Activated B cell treated with CpG ODN at 0.5 μM for 24 hours (primary cell): Measurements from ENCODE around the gene MTG1. TPM values are rescaled to one million over a fixed set of nuclear protein-coding genes. Genes with fewer than 3 reads are reported as not detected.

Experiments
- ATAC-seq: fragments of 200-7000 bp; cut with Tn5 transposase; one replicate; pipeline ENCODE4 v1.10.0; 2021; ENCODE audit warnings: low read depth, mild to moderate bottlenecking, moderate library complexity
- CTCF ChIA-PET: fragments of 350-600 bp; sonication (Branson Sonifier 250); formaldehyde crosslinking; loops from one replicate; lab custom pipeline; 2021; ENCODE audit warnings: antibody characterized with exemption; lab: Charles Lee
- POLR2A ChIA-PET: fragments of 350-600 bp; sonication (Branson Sonifier 250); formaldehyde crosslinking; loops from one replicate; lab custom pipeline; 2021; ENCODE audit warnings: antibody characterized with exemption; lab: Charles Lee
- DNase-seq: peaks from one replicate; pipeline ENCODE4 v3.0.0; 2022
- H3K27ac Mint-ChIP-seq: one replicate; pipeline ENCODE4 v1.8.0; 2020; ENCODE audit warnings: mixed read lengths
- H3K27me3 Mint-ChIP-seq: one replicate; pipeline ENCODE4 v1.8.0; 2021; ENCODE audit warnings: mixed read lengths
- H3K36me3 Mint-ChIP-seq: one replicate; pipeline ENCODE4 v1.8.0; 2021; ENCODE audit warnings: low read depth, mixed read lengths
- H3K4me1 Mint-ChIP-seq: one replicate; pipeline ENCODE4 v1.8.0; 2021; ENCODE audit warnings: mixed read lengths
- H3K4me3 Mint-ChIP-seq: one replicate; pipeline ENCODE4 v1.8.0; 2020; ENCODE audit warnings: mild to moderate bottlenecking, mixed read lengths
- H3K9me3 Mint-ChIP-seq: one replicate; pipeline ENCODE4 v1.8.0; 2020; ENCODE audit warnings: mixed read lengths
- intact Hi-C: fragments of 100-400 bp; cut with micrococcal nuclease; formaldehyde crosslinking; loops from one replicate; pipeline ENCODE4 v1.15.1; 2024
- total RNA-seq: library from RNA; stranded (reverse); gene quantifications from 2 replicates; pipeline ENCODE4 v1.2.3, GENCODE V29; 2022
- TF ChIP-seq, protein P1 (sequence below): fragments of 200-600 bp; IDR thresholded peaks from one replicate; pipeline ENCODE4 v1.8.0; 2022; ENCODE audit warnings: antibody characterized with exemption, mild to moderate bottlenecking

MTG1 gene
- total RNA-seq, 1 donor from 2014 or later = 83.1 TPM

DNA sequence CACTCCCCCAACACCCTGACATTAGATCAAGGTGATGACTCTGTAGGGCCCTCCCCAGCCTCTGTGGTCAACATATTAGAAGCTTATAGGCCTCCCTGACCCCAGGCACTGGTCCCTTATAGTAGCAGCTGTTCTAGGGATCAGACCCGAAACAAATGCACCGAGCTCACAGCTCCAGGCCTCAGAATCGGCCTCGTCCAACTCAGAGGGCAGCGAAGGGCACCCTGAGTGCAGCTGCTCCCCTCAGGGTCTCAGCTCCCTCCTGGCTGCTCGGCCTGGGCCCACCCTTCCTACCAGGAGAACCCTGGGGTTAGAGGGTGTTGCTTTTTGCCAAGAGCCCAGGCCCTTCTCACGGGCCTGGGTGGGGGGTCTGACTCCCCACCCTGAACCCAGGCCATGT is 25.8 kb upstream of the MTG1 start:
- no peak overlapping the region for H3K4me3 Mint-ChIP-seq
- H3K27me3 Mint-ChIP-seq = no peaks in the 10 kb centered on the region
- H3K9me3 Mint-ChIP-seq = no peaks in the 10 kb centered on the region
- ChIA-PET CTCF (no interaction called here), POLR2A (no interaction called here)
- peaks cover 9% of the 10 kb centered on the region for H3K4me1 Mint-ChIP-seq
- ATAC-seq (no peak), DNase-seq (no peak)
- H3K36me3 Mint-ChIP-seq = peaks cover 56% of the 10 kb centered on the region
- intact Hi-C loops = no loop called here
- no peak overlapping the region for H3K27ac Mint-ChIP-seq
- TF ChIP-seq, protein P1, sequence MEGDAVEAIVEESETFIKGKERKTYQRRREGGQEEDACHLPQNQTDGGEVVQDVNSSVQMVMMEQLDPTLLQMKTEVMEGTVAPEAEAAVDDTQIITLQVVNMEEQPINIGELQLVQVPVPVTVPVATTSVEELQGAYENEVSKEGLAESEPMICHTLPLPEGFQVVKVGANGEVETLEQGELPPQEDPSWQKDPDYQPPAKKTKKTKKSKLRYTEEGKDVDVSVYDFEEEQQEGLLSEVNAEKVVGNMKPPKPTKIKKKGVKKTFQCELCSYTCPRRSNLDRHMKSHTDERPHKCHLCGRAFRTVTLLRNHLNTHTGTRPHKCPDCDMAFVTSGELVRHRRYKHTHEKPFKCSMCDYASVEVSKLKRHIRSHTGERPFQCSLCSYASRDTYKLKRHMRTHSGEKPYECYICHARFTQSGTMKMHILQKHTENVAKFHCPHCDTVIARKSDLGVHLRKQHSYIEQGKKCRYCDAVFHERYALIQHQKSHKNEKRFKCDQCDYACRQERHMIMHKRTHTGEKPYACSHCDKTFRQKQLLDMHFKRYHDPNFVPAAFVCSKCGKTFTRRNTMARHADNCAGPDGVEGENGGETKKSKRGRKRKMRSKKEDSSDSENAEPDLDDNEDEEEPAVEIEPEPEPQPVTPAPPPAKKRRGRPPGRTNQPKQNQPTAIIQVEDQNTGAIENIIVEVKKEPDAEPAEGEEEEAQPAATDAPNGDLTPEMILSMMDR = no peak

DNA sequence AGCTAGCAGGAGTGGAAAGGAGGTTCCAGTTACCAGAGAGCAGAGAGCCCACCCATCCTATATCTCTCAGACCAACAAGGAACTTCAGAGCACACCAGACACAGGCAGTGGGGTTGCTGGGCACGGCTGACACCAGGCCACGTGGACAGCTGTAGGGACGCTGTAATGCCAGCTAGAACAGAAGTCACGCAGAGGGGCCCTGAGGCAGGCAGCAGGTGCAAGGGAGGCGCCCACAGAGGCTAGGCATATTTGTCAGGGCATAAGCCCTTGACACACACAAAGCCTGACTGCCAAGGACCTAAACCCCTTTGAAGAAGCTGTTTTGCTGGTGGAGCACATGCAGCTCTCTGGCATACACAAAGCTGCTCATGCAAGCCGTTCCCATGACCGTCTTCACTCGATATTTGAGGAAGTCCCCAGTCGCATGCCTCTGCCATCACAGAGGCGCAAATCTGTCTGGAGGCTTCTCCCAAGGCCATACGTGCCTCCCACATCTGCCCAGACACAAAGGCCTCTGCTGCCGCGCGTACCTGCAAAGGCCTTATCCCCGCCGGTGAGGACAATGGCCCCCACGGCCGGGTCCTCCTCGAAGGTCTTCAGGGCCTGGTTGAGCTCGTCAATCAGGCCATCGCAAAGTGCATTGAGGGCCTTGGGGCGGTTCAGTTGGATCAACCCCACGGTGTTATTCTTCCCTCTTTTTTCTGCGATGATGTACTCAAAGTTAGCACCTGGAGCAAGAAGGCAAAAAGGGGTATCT is 23.7 kb upstream of the MTG1 start:
- intact Hi-C loops = loop anchor here (5.0 to 10.0 kb wide), 2 partner anchors 37 to 1035 kb away; partner anchors contain the start of gene LRRC27
- no peak overlapping the region for H3K27ac Mint-ChIP-seq

DNA sequence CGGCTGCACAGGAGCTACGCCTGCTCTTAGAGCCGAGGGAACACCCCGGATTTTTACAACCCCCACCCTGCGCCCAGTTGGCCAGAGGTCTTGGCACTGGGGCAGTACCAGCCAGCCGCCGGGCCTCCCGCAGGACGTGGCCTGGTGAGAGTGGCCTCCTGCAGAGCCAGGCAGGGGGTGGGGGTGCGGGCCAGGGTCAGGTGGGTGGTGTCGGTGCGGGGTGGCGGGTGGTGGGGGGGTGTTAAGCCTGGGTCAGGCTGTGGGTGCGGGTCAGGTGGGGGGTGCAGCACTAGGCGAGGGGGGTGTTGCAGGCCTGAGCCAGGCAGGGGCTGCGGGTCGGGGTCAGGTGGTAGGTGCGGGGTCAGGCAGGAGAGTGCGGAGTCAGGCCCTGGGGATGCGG is 21.4 kb upstream of the MTG1 start:
- H3K4me1 Mint-ChIP-seq = peaks cover 24% of the 10 kb centered on the region
- DNase-seq (no peak), ATAC-seq (no peak)
- ChIA-PET CTCF (interaction anchor here (1.7 kb wide), 1 partner anchor 43 kb away, joined by 5 read pairs; no protein-coding TSS in a partner anchor), POLR2A (interaction anchor here (1.1 to 2.1 kb wide), 5 partner anchors 11 to 28 kb away, joined by 4 to 19 read pairs (median 9); partner anchors contain the start of genes FUOM and MTG1)
- no peaks in the 10 kb centered on the region for H3K27me3 Mint-ChIP-seq
- peak overlapping the region; percentile 75 for H3K4me3 Mint-ChIP-seq
- intact Hi-C loops = loop anchor here (5.0 to 10.0 kb wide), 2 partner anchors 35 to 1038 kb away; partner anchors contain the start of gene LRRC27
- H3K36me3 Mint-ChIP-seq = peaks cover 34% of the 10 kb centered on the region
- TF ChIP-seq, protein P1 = no peak
- H3K27ac Mint-ChIP-seq = no peak overlapping the region
- no peaks in the 10 kb centered on the region for H3K9me3 Mint-ChIP-seq

More for the DNA sequence above, 23.7 kb upstream of the MTG1 start:
- TF ChIP-seq, protein P1 = no peak
- ChIA-PET POLR2A (interaction anchor here (0.6 to 0.8 kb wide), 3 partner anchors 28 to 35 kb away, joined by 3 read pairs; no protein-coding TSS in a partner anchor), CTCF (interaction anchor here (1.3 kb wide), 1 partner anchor 41 kb away, joined by 3 read pairs; no protein-coding TSS in a partner anchor)
- ATAC-seq (no peak), DNase-seq (no peak)
- Mint-ChIP-seq H3K9me3 (no peaks in the 10 kb centered on the region), H3K36me3 (peaks cover 46% of the 10 kb centered on the region), H3K4me1 (peaks cover 22% of the 10 kb centered on the region), H3K27me3 (no peaks in the 10 kb centered on the region), H3K4me3 (peak overlapping the region; percentile 55)

DNA sequence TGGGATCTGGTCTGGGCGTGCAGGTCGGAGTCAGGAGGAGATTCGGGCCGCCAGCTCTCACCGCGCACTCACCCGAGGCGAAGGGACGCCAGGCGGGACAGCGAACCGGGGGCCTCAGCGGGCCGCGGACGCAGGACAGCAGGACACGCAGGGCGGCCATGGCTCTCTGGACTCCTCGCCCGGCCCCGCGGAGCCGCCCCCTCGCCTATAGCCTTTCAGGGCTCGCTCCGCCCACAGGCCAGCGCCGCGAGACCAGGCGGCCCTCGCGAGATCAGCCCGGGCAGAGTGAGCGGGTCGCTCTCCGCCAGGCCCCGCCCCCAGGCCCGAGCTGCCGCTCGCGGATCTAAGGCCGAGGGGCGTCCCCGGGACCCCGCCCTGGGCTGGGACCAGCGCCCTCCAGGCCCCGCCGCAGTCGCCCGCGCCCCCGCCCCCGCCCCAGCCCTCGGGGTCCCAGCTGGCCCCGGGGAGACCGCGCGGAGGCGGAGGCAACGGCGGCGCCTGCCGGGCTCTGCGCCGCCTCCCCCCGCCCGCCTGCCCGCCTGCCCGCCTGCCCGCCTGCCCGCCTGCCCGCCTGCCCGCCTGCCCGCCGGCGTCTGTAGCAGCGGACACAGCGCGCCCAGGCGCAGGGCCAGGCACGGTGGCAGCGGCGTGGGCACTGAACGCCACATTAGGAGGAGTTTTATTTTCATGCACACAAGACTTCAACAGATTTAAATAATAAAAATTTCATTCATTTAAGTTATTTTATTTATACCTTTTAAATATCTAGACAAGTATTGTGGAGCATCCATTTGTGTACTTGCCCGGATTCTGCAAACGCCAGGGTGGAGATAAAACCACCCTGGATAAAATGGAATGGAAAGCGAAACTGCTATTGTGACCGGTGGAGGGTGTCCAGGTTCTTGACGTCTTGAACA is 20.5 kb upstream of the MTG1 start, which contains the start of gene ECHS1:
Gene ECHS1 (minus strand): TSS at position 181 of the 917 bp plus-strand sequence. CDS start 21 bp downstream, at position 160.
- Mint-ChIP-seq H3K4me3 (peak within 1 kb of the TSS; percentile 83), H3K9me3 (no peaks in the 10 kb centered on the region)
- CTCF ChIA-PET = interaction anchor here (1.7 kb wide), 1 partner anchor 44 kb away, joined by 5 read pairs; no protein-coding TSS in a partner anchor

More for the DNA sequence above, 20.5 kb upstream of the MTG1 start, which contains the start of gene ECHS1:
- intact Hi-C loops = loop anchor here (1.0 to 10.0 kb wide), 6 partner anchors 15 to 1039 kb away; partner anchors contain the start of genes FUOM, LRRC27 and MTG1
- ATAC-seq = peak; percentile 96
- no peaks in the 10 kb centered on the region for H3K27me3 Mint-ChIP-seq
- H3K4me1 Mint-ChIP-seq = peaks cover 27% of the 10 kb centered on the region
- peak; percentile 96 for DNase-seq
- H3K27ac Mint-ChIP-seq = peak within 1 kb of the TSS; percentile 88
- TF ChIP-seq, protein P1 = no peak
- H3K36me3 Mint-ChIP-seq = peaks cover 27% of the 10 kb centered on the region
- POLR2A ChIA-PET = interaction anchor here (0.7 to 2.9 kb wide), 6 partner anchors 9 to 29 kb away, joined by 3 to 34 read pairs (median 11); partner anchors contain the start of genes FUOM and MTG1
